Measurements from ENCODE around the gene ADAT2.

DNA sequence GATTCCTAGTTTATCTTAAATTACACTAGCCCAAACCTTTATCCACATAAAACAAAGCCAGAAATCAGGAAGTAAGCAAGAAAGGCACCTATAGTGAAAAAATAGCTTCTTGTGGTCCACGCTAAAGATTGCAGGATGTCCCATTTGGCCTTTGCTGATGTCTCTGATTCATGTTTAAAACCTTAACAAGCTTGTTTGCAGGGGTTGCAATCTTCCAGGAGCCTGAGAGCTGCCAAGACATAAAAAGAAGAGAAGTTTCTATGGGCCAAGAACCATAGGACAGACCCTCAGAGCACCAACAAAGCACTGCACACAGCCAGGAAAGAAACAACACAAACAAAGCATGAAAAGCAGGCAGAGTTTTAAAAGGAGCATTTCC, 49.4 kb downstream of the ADAT2 start:
- TF ChIP-seq, protein P1, sequence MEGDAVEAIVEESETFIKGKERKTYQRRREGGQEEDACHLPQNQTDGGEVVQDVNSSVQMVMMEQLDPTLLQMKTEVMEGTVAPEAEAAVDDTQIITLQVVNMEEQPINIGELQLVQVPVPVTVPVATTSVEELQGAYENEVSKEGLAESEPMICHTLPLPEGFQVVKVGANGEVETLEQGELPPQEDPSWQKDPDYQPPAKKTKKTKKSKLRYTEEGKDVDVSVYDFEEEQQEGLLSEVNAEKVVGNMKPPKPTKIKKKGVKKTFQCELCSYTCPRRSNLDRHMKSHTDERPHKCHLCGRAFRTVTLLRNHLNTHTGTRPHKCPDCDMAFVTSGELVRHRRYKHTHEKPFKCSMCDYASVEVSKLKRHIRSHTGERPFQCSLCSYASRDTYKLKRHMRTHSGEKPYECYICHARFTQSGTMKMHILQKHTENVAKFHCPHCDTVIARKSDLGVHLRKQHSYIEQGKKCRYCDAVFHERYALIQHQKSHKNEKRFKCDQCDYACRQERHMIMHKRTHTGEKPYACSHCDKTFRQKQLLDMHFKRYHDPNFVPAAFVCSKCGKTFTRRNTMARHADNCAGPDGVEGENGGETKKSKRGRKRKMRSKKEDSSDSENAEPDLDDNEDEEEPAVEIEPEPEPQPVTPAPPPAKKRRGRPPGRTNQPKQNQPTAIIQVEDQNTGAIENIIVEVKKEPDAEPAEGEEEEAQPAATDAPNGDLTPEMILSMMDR (IDR thresholded peaks at IDR 0.05; ENCODE audit: low read depth, low read length): no peak
- TF ChIP-seq POLR2A (IDR thresholded peaks at IDR 0.05; ENCODE audit: extremely low read depth, insufficient read length): no peak
